GM19372 (cell line): ENCODE measurements around the gene TMEM203.
"Not testable (repeated sequence)": the region's sequence is repeated elsewhere in the genome, so short reads cannot be mapped to it uniquely, and the experiment has no call there.

ENCODE experiments used
- ATAC-seq: cut with Tn5 transposase; IDR thresholded peaks from one replicate; pipeline ENCODE4 v1.9.1; 2021; ENCODE audit warnings: mild to moderate bottlenecking, low read depth, moderate library complexity; ENCODE audit not compliant: unreplicated experiment

The TMEM203 gene

GRCh38 chr9:137242269-137243203 lies 37.1 kb upstream of the TMEM203 start:
- no peak for ATAC-seq

DNA sequence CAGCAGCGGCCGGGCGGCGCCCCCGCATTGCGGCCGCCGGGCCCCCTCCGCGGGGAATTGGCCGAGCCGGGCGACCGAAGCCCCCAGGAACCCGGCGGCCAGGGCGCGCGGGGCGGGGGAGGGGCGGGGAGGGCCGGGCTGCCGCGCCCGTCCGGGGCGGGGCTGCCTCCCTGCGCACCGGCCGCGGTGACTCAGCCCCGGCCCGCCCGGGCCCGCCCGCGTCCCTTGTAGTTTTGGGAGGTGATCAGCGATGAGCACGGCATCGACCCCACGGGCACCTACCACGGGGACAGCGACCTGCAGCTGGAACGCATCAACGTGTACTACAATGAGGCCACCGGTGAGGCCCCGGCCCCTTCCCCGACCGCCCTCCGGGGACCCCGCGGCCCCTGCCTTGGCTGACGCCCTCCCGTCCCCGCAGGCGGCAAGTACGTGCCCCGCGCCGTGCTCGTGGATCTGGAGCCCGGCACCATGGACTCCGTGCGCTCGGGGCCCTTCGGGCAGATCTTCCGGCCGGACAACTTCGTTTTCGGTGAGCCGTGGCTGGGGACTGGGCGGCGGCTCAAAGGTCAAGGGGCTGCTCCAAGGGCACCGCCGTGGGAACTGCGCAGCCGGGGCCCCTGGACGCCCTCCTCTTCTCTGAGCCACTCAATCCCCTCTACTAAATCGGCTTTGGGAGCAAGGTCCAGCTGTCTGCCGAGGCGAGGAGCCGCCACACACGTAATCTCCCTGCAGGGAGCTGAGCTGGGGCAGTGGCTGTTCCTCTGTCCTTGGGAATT lies 36.2 kb upstream of the TMEM203 start:
- no peak for ATAC-seq

DNA sequence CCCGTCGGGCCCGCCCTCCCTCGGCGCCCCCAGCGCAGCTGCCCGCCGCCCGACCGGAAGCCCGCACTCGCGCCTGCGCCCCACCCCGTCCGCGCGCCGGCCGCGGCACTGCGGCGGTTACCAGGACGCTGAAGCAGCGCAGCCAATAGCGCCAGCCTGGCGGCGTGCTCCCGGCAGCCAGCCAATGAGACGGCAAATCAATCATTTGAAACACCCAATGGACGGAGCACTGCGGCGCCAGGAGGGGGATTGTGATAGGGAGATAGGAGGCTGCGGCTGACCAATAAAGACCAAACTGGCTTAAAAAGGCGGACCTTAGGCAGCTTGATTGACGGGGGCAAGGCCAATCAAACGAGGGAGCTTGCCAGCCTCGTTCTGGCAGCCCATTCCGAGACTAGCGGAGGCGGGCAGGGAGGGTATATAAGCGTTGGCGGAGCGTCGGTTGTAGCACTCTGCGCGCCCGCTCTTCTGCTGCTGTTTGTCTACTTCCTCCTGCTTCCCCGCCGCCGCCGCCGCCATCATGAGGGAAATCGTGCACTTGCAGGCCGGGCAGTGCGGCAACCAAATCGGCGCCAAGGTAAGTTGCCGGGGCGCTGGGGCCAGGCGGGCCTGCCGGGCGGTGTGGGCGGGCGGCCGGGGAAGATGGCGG lies 35.5 kb upstream of the TMEM203 start, which contains the start of gene TUBB4B:
TUBB4B (plus strand) TSS at position 447 of the 649 bp plus-strand sequence; CDS start at position 521, 74 bp downstream.
- peak; percentile 55 for ATAC-seq

GRCh38 chr9:137240318-137240840 lies 34.9 kb upstream of the TMEM203 start:
- ATAC-seq = peak; percentile 13

GRCh38 chr9:137239541-137240200 lies 34.2 kb upstream of the TMEM203 start:
- not testable (repeated sequence) for ATAC-seq

- ATAC-seq = no peak
Measured at GRCh38 chr9:137237759-137238726, 32.6 kb upstream of the TMEM203 start.

DNA sequence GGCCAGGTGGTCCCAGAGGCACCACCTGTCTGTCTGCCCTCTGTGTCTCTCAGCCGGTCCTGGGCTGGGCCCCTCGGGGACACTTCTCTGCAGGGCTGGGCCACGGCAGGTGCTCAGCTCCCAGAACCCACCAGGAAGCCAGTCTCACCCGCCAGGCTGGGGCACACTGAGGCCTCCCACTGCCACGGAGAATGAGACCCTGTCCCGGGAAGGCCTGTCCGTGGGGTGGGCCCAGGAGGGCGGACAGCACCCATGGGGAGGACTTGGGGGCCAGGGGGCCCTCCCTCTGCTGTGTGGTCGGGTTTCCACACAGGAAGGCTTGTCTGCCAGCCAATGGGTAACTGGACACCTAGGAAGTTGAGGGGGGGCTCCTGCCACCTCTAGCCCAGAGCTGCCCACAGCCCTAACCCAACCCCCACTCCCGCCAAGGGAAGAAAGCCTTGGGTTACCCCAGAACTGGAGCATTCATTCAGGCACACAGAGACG lies 31.5 kb upstream of the TMEM203 start:
- ATAC-seq = no peak

DNA sequence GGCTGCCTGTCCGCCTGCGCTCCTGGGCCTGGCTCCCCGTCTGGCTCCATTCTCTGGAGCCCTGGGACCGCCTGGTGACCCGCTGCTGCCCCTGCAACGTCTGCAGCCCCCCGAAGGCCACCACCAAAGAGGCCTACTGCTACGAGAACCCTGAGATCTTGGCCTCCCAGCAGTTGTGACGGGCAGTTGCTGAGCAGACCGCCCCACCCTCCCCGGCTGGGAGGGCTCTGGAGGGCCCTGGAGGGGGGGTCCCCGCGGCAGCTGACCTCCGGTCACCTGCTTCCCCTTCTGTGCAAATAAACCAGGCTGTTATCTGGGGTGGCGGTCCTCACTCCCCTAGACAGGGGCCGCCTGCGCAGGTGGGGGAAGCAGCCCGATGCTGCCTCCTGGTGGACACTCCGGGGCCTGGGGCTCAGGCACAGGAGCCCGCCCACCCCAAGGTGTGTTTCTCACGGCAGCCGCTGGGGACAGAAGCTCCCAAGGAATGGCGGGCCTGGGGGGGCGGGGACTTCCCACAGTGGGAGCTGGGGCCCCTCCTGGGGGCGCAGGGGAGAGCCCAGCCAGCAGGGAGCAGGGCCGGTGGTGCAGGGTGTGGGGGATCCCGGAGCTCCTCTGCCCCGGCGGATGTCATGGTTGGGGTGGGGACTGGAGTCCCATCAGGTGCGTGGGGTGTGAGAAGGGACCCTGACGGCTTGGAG lies 30.9 kb upstream of the TMEM203 start:
- no peak for ATAC-seq

DNA sequence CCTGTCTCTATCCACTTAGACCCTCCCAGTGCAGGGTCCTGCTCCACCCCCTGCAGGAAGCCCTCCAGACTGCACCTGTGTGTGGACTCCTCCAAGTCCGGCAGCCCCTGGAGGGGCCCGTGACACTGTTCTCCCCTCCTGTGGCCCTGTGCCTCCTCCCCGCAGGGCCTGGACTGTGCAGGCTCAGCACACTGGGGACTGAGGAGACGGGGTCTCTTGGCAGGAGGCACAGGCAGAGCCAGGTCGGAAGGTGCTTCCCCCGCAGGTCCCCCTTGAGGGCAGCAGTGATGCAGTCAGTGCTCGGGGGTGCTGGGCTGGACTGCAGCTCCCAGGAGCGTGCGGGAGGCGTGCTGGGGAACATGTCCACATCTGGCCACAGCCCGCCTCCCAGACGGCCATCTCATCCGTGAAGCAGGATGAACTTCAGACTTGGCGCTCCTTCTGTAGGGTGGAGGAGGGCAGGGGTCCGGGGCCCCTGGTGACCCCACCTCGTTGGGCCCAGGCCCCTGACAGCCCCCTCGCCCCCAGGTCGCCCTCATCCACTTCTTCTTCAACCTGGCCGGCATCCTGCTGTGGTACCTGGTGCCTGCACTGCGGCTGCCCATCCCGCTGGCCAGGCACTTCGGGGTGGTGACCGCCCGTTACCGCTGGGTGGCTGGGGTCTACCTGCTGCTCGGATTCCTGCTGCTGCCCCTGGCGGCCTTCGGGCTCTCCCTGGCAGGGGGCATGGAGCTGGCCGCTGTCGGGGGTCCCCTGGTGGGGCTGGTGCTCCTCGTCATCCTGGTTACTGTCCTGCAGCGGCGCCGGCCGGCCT lies 30.2 kb upstream of the TMEM203 start:
- no peak for ATAC-seq

DNA sequence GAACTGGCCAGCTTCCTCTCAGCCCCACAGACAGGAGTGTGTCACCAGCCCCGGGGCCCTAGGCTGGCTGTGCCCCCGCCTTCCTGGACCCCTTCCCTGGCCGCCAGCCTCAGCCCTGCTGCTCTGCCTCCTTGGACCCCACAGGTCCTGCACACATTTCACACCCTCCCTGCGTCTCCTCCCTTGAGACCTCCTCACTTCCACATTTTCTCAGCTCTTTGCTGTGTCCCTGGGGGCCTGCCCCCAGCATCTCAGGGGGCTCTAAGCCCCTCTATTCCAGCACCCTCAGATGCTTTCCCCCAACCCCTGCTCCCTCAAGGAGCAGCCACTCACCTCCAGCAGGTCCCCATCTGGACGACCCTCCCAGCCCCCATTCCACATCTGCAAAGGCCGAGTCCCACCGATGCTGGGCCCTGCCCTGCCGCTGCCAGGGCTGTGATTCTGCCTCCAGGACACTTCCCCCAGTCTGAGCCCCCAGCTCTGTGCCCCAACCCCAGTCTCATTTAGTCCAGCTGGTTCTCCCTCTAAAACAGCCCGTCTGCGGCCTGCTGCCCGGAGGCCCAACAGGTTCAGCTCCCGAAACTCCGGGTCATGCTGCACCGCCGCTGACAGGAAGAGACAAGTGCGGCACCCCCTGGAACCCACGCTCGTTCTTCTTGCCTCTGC lies 29.4 kb upstream of the TMEM203 start:
- no peak for ATAC-seq

GRCh38 chr9:137234055-137234697 lies 28.7 kb upstream of the TMEM203 start:
- no peak for ATAC-seq

- no peak for ATAC-seq
Measured at GRCh38 chr9:137233143-137233980, 27.9 kb upstream of the TMEM203 start.

DNA sequence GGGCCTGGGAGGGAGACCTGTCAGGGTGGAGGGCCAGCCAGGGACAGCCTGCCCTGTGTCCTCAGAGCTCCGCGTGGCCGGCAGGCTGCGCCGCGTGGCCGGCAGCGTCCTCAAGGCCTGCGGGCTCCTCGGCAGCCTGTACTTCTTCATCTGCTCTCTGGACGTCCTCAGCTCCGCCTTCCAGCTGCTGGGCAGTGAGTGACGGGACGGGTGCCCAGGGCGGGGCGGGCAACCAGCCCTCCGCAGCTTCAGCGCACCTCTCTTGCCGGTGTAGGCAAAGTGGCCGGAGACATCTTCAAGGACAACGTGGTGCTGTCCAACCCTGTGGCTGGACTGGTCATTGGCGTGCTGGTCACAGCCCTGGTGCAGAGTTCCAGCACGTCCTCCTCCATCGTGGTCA lies 27.1 kb upstream of the TMEM203 start:
- no peak for ATAC-seq

GRCh38 chr9:137232101-137232500 lies 26.7 kb upstream of the TMEM203 start:
- no peak for ATAC-seq

DNA sequence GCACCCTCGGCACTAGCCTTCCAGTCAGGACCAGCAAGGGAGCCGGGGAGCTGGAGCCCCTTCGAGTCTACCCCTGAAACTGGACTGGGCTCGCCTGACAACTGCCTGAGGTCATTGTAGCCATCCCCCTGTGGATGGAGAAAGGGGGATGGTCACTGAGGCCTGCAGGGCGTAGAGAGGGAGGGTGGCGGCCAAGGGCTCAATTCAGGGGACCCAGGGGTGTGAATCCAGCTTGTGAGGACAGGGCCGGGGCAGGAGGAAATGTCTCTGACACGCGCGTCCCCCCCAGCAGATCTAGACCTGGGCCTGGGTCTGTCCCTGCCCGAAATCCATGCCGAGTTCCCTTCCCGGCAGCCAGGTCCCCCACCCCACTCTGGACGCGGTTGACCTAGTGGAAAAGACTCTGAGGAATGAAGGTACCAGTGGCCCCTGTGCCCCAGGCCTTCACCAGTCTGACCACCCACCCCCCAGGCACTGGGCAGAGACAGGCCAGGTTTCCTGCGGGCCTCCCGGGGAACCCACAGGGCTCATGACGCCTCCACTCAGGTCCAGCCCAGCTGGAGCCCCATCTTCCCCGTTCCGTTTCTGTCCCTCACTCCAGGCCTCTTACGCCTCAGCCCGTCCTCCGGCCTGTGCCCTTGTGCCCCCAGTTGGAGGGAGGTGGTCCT lies 26.1 kb upstream of the TMEM203 start:
- ATAC-seq = no peak
